Endothelial cell of umbilical vein (primary cell): ENCODE results near the gene GRWD1. TPM values are rescaled to one million over a fixed set of nuclear protein-coding genes. Genes with fewer than 3 reads are reported as not detected.

Experiments used
- BruUV-seq: library from RNA; stranded (reverse); fragments of 400-500 nt; replicated peaks from 2 replicates; lab custom pipeline; 2021; lab: Mats Ljungman, UMichigan
- CTCF ChIA-PET: fragments of 300-600, 350-600 bp; sonication (Branson Sonifier 250); formaldehyde crosslinking; loops from one replicate; lab custom pipeline; 2021; ENCODE audit warnings: antibody characterized with exemption, inconsistent platforms; lab: Charles Lee
- POLR2A ChIA-PET: fragments of 300-600, 350-600 bp; sonication (Branson Sonifier 250); formaldehyde crosslinking; loops from one replicate; lab custom pipeline; 2021; ENCODE audit warnings: antibody characterized with exemption, inconsistent platforms; lab: Charles Lee
- DNase-seq: peaks from one replicate; pipeline ENCODE4 v3.0.0-alpha.2; 2011; ENCODE audit warnings: low read depth, low spot score
- FAIRE-seq: peaks from 2 replicates; lab custom pipeline; 2011; peaks lifted over from hg19 to GRCh38; lab: Jason Lieb, UNC
- H2AFZ ChIP-seq: 2 replicates; pipeline ENCODE4 v1.6.0; 2012; ENCODE audit warnings: low read depth, low read length, control low read depth, inconsistent platforms
- H3K27ac ChIP-seq: 2 replicates; pipeline ENCODE4 v1.5.1; 2011; ENCODE audit warnings: low read depth, mild to moderate bottlenecking, control low read depth, low read length, moderate library complexity; ENCODE audit not compliant: insufficient read depth
- H3K27me3 ChIP-seq, 2 experiments: 2 replicates each; pipeline versions ENCODE4 v1.6.0 to v1.6.1; 2011; ENCODE audit warnings: low read length in 2 of 2, mixed read lengths in 1 of 2; ENCODE audit not compliant: control insufficient read depth in 2 of 2, insufficient read depth in 2 of 2
- H3K36me3 ChIP-seq, 2 experiments: 2 replicates in 1 of 2; 3 replicates in 1 of 2; pipeline ENCODE4 v1.5.1; 2011; ENCODE audit warnings: low read length in 2 of 2, mild to moderate bottlenecking in 1 of 2, moderate library complexity in 1 of 2; ENCODE audit not compliant: control insufficient read depth in 2 of 2, insufficient read depth in 2 of 2; ENCODE audit errors: extremely low read depth in 1 of 2
- H3K4me1 ChIP-seq: 3 replicates; pipeline ENCODE4 v1.5.1; 2011; ENCODE audit warnings: mild to moderate bottlenecking, low read length; ENCODE audit not compliant: control insufficient read depth, insufficient read depth; ENCODE audit errors: extremely low read depth
- H3K4me2 ChIP-seq: 2 replicates; pipeline ENCODE4 v1.6.1; 2011; ENCODE audit warnings: low read length, control low read depth, mixed read lengths; ENCODE audit not compliant: insufficient read depth
- H3K4me3 ChIP-seq, 3 experiments: fragments of 200-600 bp in 1 of 3; sonication (generic), shearing (Covaris generic) in 1 of 3; replicated peaks in 1 of 3; 2 replicates each; pipeline ENCODE4 v1.5.1; 2011 to 2016; ENCODE audit warnings: control low read depth in 3 of 3, low read length in 3 of 3, mild to moderate bottlenecking in 2 of 3, inconsistent platforms in 1 of 3, low read depth in 1 of 3, moderate library complexity in 1 of 3; ENCODE audit not compliant: insufficient read depth in 1 of 3
- H3K79me2 ChIP-seq: 2 replicates; pipeline ENCODE4 v1.6.0; 2012; ENCODE audit warnings: low read length, inconsistent platforms; ENCODE audit not compliant: control insufficient read depth, insufficient read depth
- H3K9ac ChIP-seq: replicated peaks from 2 replicates; pipeline ENCODE3; 2011; ENCODE audit warnings: low read length, control low read depth; ENCODE audit not compliant: insufficient read depth; ENCODE audit errors: extremely low read depth
- H3K9me1 ChIP-seq: replicated peaks from 3 replicates; pipeline ENCODE4 v1.6.0; 2011; ENCODE audit warnings: mild to moderate bottlenecking, low read length; ENCODE audit not compliant: control insufficient read depth, insufficient read depth; ENCODE audit errors: extremely low read depth
- H3K9me3 ChIP-seq: replicated peaks from 2 replicates; pipeline ENCODE4 v1.5.1; 2012; ENCODE audit warnings: low read length, inconsistent platforms; ENCODE audit not compliant: control insufficient read depth, insufficient read depth
- H4K20me1 ChIP-seq: replicated peaks from 2 replicates; pipeline ENCODE3; 2011; ENCODE audit warnings: mild to moderate bottlenecking, low read length; ENCODE audit not compliant: control insufficient read depth, insufficient read depth; ENCODE audit errors: extremely low read depth
- EZH2 ChIP-seq: IDR thresholded peaks from 2 replicates; pipeline ENCODE4 v1.6.1; 2012; ENCODE audit warnings: borderline replicate concordance, low read depth, mild to moderate bottlenecking, moderate library complexity, low read length, inconsistent platforms; ENCODE audit not compliant: severe bottlenecking
- GATA2 ChIP-seq: IDR thresholded peaks from 2 replicates; pipeline ENCODE4 v1.7.0; 2011; ENCODE audit warnings: low read depth, mild to moderate bottlenecking, moderate library complexity, mixed read lengths, low read length; ENCODE audit not compliant: insufficient read length, insufficient read depth
- JUN ChIP-seq: IDR thresholded peaks from 2 replicates; pipeline ENCODE4 v1.6.1; 2011; ENCODE audit warnings: borderline replicate concordance, low read depth; ENCODE audit not compliant: insufficient read length, insufficient read depth
- MAX ChIP-seq: IDR thresholded peaks from 2 replicates; pipeline ENCODE4 v1.6.1; 2011; ENCODE audit not compliant: insufficient read depth, insufficient read length
- POLR2A ChIP-seq: IDR thresholded peaks from 2 replicates; pipeline ENCODE4 v1.6.1; 2012; ENCODE audit warnings: low read depth, mild to moderate bottlenecking, control low read depth, low read length
- dilution Hi-C: fragments of 300-500 bp; cut with MboI; formaldehyde crosslinking; loops from one replicate; pipeline ENCODE4 v1.15.0; 2019; ENCODE audit warnings: low sequenced_read_pairs; ENCODE audit not compliant: extremely low pct_ligation_motif_present
- intact Hi-C: fragments of 100-400 bp; cut with micrococcal nuclease; formaldehyde crosslinking; loops from one replicate; pipeline ENCODE4 v1.10.0; 2022
- polyA plus RNA-seq, 4 experiments: library from polyadenylated mRNA; depleted of rRNA in 3 of 4; stranded (reverse) in 3 of 4; unstranded in 1 of 4; fragments of >200 nt; gene quantifications; 2 replicates each; pipeline versions ENCODE4 v1.2.1 to v1.2.3, GENCODE V29; 2011 to 2012; ENCODE audit warnings: missing spikeins in 1 of 4
- total RNA-seq: library from RNA; stranded (reverse); gene quantifications from 2 replicates; pipeline ENCODE4 v1.2.3, GENCODE V29; 2021
- TF ChIP-seq, protein P1 (sequence below), 2 donors: IDR thresholded peaks; 1 replicate in 1 of 2; 2 replicates in 1 of 2; pipeline ENCODE4 v1.5.1; 2011; ENCODE audit warnings: low read length in 2 of 2, mild to moderate bottlenecking in 2 of 2, moderate library complexity in 2 of 2, control low read depth in 1 of 2, inconsistent platforms in 1 of 2, low read depth in 1 of 2; ENCODE audit not compliant: insufficient read depth in 1 of 2; ENCODE audit errors: extremely low read depth in 1 of 2

GRWD1 gene
- total and polyA plus RNA-seq, 2 donors (not counting 3 experiments of a cell fraction or from before 2014, with no cell fraction given) = 26.3 to 52.7 TPM

- TF ChIP-seq, protein P1, sequence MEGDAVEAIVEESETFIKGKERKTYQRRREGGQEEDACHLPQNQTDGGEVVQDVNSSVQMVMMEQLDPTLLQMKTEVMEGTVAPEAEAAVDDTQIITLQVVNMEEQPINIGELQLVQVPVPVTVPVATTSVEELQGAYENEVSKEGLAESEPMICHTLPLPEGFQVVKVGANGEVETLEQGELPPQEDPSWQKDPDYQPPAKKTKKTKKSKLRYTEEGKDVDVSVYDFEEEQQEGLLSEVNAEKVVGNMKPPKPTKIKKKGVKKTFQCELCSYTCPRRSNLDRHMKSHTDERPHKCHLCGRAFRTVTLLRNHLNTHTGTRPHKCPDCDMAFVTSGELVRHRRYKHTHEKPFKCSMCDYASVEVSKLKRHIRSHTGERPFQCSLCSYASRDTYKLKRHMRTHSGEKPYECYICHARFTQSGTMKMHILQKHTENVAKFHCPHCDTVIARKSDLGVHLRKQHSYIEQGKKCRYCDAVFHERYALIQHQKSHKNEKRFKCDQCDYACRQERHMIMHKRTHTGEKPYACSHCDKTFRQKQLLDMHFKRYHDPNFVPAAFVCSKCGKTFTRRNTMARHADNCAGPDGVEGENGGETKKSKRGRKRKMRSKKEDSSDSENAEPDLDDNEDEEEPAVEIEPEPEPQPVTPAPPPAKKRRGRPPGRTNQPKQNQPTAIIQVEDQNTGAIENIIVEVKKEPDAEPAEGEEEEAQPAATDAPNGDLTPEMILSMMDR (IDR thresholded peaks at IDR 0.05; ENCODE audit: extremely low read depth in 1 of 2, insufficient read depth in 1 of 2, low read depth in 1 of 2, low read length in 2 of 2) = no peak
- TF ChIP-seq EZH2 (no peak), MAX (no peak), GATA2 (no peak), POLR2A (peak; percentile 46), JUN (no peak)
- intact Hi-C loops = loop anchor here (5.0 kb wide), 1 partner anchor 87 kb away; no protein-coding TSS in a partner anchor
- ChIA-PET POLR2A (no interaction called here), CTCF (no interaction called here)
- no peak overlapping the region for H3K4me2 ChIP-seq
- no peak overlapping the region for H2AFZ ChIP-seq
- FAIRE-seq (no peak), DNase-seq (no peak)
- H3K79me2 ChIP-seq = no peaks in the 10 kb centered on the region
- no TSS peak for BruUV-seq
- no peaks in the 10 kb centered on the region for H3K27me3 ChIP-seq
- H3K36me3 ChIP-seq = peaks cover 0 to 2% of the 10 kb centered on the region in 2 experiments
- dilution Hi-C loops = no loop called here
- H3K9me1 ChIP-seq = no peaks in the 10 kb centered on the region
- H3K4me1 ChIP-seq = peaks cover 33% of the 10 kb centered on the region
- no peak overlapping the region for H3K9ac ChIP-seq
- no peaks in the 10 kb centered on the region for H3K9me3 ChIP-seq
- H3K27ac ChIP-seq = no peak overlapping the region
- no peaks in the 10 kb centered on the region for H4K20me1 ChIP-seq
- H3K4me3 ChIP-seq = no peak overlapping the region
Measured at GRCh38 chr19:48484247-48484893, 38.6 kb downstream of the GRWD1 start.
